Activated CD4-positive, alpha-beta T cell treated with anti-CD3 and anti-CD28 coated beads, Interleukin-2, Interleukin-6, amounts not matched to agents 100 ng/mL and 50 ng/mL, durations not matched to agents 16 hours and 8 hours (primary cell): ENCODE data around the gene GCN1.
"Not testable (repeated sequence)": the region's sequence is repeated elsewhere in the genome, so short reads cannot be mapped to it uniquely, and the experiment has no call there.

Experiments used
- DNase-seq: peaks from one replicate; pipeline ENCODE4 v3.0.0-alpha.2; 2020

GCN1 gene

GRCh38 chr12:120214626-120215356 lies 20.3 kb upstream of the GCN1 start:
- DNase-seq, result no peak

GRCh38 chr12:120213758-120214157 lies 19.2 kb upstream of the GCN1 start:
- no peak for DNase-seq

GRCh38 chr12:120213182-120213581 lies 18.7 kb upstream of the GCN1 start:
- not testable (repeated sequence) for DNase-seq

GRCh38 chr12:120212301-120212700 lies 17.8 kb upstream of the GCN1 start:
- DNase-seq, result no peak

- no peak for DNase-seq
Observed at GRCh38 chr12:120211904-120212283, 17.4 kb upstream of the GCN1 start.

GRCh38 chr12:120211243-120211903 lies 16.9 kb upstream of the GCN1 start:
- no peak for DNase-seq

- no peak for DNase-seq
Observed at GRCh38 chr12:120209851-120210250, 15.3 kb upstream of the GCN1 start.

- no peak for DNase-seq
Observed at GRCh38 chr12:120207227-120207626, 12.7 kb upstream of the GCN1 start.

- not testable (repeated sequence) for DNase-seq
Observed at GRCh38 chr12:120206781-120207180, 12.3 kb upstream of the GCN1 start.

GRCh38 chr12:120206228-120206627 lies 11.7 kb upstream of the GCN1 start:
- DNase-seq, result no peak

GRCh38 chr12:120204171-120204570 lies 9.7 kb upstream of the GCN1 start:
- DNase-seq, result no peak

- DNase-seq, result no peak
Observed at GRCh38 chr12:120200364-120200800, 5.9 kb upstream of the GCN1 start.

GRCh38 chr12:120199595-120200306 lies 5.2 kb upstream of the GCN1 start:
- DNase-seq, result peak; percentile 72

- peak; percentile 34 for DNase-seq
Observed at GRCh38 chr12:120199025-120199424, 4.5 kb upstream of the GCN1 start.

GRCh38 chr12:120197542-120197887 lies 3.0 kb upstream of the GCN1 start:
- no peak for DNase-seq

- DNase-seq, result peak; percentile 29
Observed at GRCh38 chr12:120196817-120197541, 2.5 kb upstream of the GCN1 start.

- no peak for DNase-seq
Observed at GRCh38 chr12:120196363-120196762, 1.8 kb upstream of the GCN1 start.

- DNase-seq, result no peak
Observed at GRCh38 chr12:120194226-120194533, 335 bp downstream of the GCN1 start.

- not testable (repeated sequence) for DNase-seq
Observed at GRCh38 chr12:120193286-120193685, 1.2 kb downstream of the GCN1 start.

- no peak for DNase-seq
Observed at GRCh38 chr12:120190985-120191480, 3.5 kb downstream of the GCN1 start.

- no peak for DNase-seq
Observed at GRCh38 chr12:120190386-120190785, 4.1 kb downstream of the GCN1 start.

- no peak for DNase-seq
Observed at GRCh38 chr12:120186654-120187053, 7.9 kb downstream of the GCN1 start.

GRCh38 chr12:120183211-120183631 lies 11.3 kb downstream of the GCN1 start:
- no peak for DNase-seq
